Loucy (cell line): ENCODE results near the gene DLG2.

Experiments used
- CTCF ChIP-seq: fragments of 200-600 bp; sonication (generic); conservative IDR thresholded peaks from 2 replicates; pipeline ENCODE4 v1.5.1; 2014; ENCODE audit warnings: mild to moderate bottlenecking, antibody characterized with exemption, low read length
- EZH2phosphoT487 ChIP-seq: fragments of 200-600 bp; IDR thresholded peaks from 2 replicates; pipeline ENCODE4 v1.6.1; 2018; ENCODE audit warnings: antibody characterized with exemption, mild to moderate bottlenecking, moderate library complexity, borderline replicate concordance

GRCh38 chr11:84105148-84105547, 1522.0 kb downstream of the DLG2 start:
- TF ChIP-seq CTCF (no peak), EZH2phosphoT487 (no peak)
